HG03045 (cell line): ENCODE data around the gene SOAT1.
"Not testable (repeated sequence)": the region's sequence is repeated elsewhere in the genome, so short reads cannot be mapped to it uniquely, and the experiment has no call there.

Source experiments
- ATAC-seq: cut with Tn5 transposase; IDR thresholded peaks from one replicate; pipeline ENCODE4 v1.9.1; 2021; ENCODE audit warnings: mild to moderate bottlenecking, moderate library complexity; ENCODE audit not compliant: unreplicated experiment

SOAT1 gene

GRCh38 chr1:179342740-179343404 is 49.3 kb downstream of the SOAT1 start:
- ATAC-seq = no peak

- ATAC-seq = no peak
These were observed 57.7 kb downstream of the SOAT1 start for GRCh38 chr1:179351281-179351680.

GRCh38 chr1:179352236-179352635 is 58.6 kb downstream of the SOAT1 start:
- ATAC-seq = no peak

- no peak for ATAC-seq
These were observed 59.9 kb downstream of the SOAT1 start for GRCh38 chr1:179353546-179353945.

GRCh38 chr1:179361631-179362030 is 68.0 kb downstream of the SOAT1 start:
- not testable (repeated sequence) for ATAC-seq

- ATAC-seq = peak; percentile 96
These were observed 71.9 kb downstream of the SOAT1 start, which contains the start of gene AXDND1 for GRCh38 chr1:179365342-179366092. Gene AXDND1, plus strand, starts transcription at chr1:179365971. Its CDS starts 539 bp downstream, at chr1:179366510.

GRCh38 chr1:179366093-179366800 is 72.7 kb downstream of the SOAT1 start:
- peak; percentile 29 for ATAC-seq

GRCh38 chr1:179369751-179370341 is 76.2 kb downstream of the SOAT1 start:
- ATAC-seq = no peak

GRCh38 chr1:179372160-179372559 is 78.6 kb downstream of the SOAT1 start:
- ATAC-seq = no peak

- no peak for ATAC-seq
These were observed 82.6 kb downstream of the SOAT1 start for GRCh38 chr1:179376223-179376622.

GRCh38 chr1:179380299-179380698 is 86.7 kb downstream of the SOAT1 start:
- no peak for ATAC-seq

- no peak for ATAC-seq
These were observed 90.4 kb downstream of the SOAT1 start for GRCh38 chr1:179384027-179384426.

- ATAC-seq = no peak
These were observed 91.9 kb downstream of the SOAT1 start for GRCh38 chr1:179385510-179385909.

- no peak for ATAC-seq
These were observed 100.1 kb downstream of the SOAT1 start for GRCh38 chr1:179393721-179394120.

- not testable (repeated sequence) for ATAC-seq
These were observed 105.8 kb downstream of the SOAT1 start for GRCh38 chr1:179399399-179399798.
